Measurements from ENCODE around the gene LIMS2. TPM values are rescaled to one million over a fixed set of nuclear protein-coding genes. Genes with fewer than 3 reads are reported as not detected.

LIMS2 gene
- total and polyA plus RNA-seq, 8 donors, result 22.4 to 122 (median 27.3) TPM

DNA sequence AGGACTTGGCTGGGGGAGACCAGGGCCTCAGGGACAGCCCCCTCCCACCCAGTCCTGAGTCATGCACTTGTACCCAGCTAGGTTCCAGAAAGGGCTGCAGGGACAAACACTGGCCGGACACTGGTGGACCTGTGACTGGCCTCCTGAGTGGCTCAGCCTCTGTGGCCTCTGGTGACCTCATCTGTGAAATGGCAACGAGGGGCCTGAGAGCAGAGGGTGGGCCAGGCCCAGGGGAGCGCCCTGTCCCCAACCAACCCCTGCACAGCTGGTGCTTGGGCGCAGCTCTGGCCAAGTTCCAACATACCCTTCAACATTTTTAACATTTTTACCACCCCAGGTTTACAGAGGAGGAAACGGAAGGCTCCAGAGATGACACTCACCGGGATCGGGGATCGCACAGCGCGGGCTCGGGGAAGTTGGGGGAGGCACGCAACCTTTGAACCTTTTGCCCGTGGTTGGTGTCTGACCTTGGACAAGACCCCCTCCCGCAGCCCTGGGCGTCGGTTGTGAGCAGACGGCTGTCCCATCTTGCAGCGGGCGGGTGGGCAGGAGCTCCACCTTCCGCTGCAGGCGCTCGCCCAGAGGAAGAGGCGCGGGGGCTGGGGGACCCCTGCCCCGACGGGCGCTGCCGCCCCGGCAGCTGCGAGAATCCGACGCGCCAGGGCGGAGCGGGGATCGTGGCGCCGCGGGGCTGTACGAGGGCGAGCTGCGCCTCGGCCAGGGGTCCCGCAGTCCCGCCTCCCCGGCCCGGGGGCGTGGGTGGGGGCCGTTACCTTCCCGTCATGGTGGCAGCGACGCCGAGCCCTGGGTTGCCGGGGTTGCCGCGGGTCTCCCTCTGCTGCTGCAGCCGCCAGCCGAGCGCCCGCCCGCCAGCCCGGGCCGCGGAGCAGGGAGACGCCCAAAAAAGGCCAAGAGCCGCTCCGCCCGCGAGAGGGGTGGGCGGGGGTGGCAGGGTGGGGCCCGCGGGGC, 805 bp downstream of the LIMS2 start:
- ATAC-seq (peak; percentile 65), DNase-seq (peak in 1 of 4 donors; percentile 84)
- Histone ChIP-seq H3K4me3 (peak overlapping the region; percentile 46 to 55), H3K27me3 (peaks cover 0 to 66% of the 10 kb centered on the region in 2 donors), H3K27ac (peak overlapping the region; percentile 65 to 86), H3K36me3 (no peaks in the 10 kb centered on the region), H3K9me3 (no peaks in the 10 kb centered on the region), H3K4me1 (peaks cover 6 to 30% of the 10 kb centered on the region in 2 donors)
- intact Hi-C loops (cut with DNase I), result no loop called here
- TF ChIP-seq, protein P1, sequence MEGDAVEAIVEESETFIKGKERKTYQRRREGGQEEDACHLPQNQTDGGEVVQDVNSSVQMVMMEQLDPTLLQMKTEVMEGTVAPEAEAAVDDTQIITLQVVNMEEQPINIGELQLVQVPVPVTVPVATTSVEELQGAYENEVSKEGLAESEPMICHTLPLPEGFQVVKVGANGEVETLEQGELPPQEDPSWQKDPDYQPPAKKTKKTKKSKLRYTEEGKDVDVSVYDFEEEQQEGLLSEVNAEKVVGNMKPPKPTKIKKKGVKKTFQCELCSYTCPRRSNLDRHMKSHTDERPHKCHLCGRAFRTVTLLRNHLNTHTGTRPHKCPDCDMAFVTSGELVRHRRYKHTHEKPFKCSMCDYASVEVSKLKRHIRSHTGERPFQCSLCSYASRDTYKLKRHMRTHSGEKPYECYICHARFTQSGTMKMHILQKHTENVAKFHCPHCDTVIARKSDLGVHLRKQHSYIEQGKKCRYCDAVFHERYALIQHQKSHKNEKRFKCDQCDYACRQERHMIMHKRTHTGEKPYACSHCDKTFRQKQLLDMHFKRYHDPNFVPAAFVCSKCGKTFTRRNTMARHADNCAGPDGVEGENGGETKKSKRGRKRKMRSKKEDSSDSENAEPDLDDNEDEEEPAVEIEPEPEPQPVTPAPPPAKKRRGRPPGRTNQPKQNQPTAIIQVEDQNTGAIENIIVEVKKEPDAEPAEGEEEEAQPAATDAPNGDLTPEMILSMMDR (IDR thresholded peaks at IDR 0.05), result no peak

DNA sequence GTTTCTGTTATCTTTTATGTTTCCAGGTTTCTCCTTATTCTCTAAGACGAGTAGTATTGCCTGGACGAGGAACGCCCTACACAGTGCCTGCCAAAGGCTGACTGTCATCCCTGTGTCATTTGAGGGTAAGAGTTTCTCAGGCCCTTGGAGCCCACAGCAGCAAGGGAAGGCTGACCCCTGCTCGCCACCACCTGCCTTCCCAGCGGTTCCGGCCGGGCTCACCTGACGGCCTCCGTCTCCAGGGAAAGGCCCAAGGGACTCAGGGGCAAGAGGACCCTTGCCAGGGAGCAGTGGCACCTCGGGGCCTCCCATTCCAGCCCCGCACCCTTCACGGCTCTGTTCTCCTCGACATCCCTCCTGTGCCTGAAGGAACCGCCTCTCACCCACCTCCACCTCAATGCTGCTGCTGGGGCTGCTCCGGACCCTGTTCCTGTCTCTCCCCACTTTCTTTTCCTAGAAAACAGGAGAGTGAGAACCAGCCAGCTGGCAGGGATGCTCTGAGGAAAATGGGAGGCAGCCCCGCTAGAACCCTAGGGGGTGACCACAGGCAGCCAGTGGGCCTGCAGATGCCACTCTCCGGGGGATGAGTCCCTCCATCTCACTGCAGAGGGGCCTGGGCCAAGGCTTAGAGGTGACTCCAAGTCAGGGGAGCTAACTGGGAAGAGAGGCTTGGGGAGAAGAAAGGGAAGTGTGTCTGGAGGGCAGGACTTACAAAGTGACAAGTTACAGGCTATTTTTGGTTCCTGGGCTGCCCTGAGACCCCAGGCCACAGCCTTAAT, 1.9 kb downstream of the LIMS2 start:
- TF ChIP-seq, protein P1 (IDR thresholded peaks at IDR 0.05), result no peak
- peaks cover 0 to 66% of the 10 kb centered on the region in 2 donors for H3K27me3 ChIP-seq
- H3K36me3 ChIP-seq, result no peaks in the 10 kb centered on the region
- ATAC-seq (no peak), DNase-seq (peak in 1 of 4 donors; percentile 65)
- H3K4me1 ChIP-seq, result peaks cover 6 to 30% of the 10 kb centered on the region in 2 donors
- intact Hi-C loops (cut with DNase I), result no loop called here
- H3K27ac ChIP-seq, result peak overlapping the region; percentile 65 to 86
- H3K9me3 ChIP-seq, result no peaks in the 10 kb centered on the region
- peak overlapping the region; percentile 46 to 55 for H3K4me3 ChIP-seq

DNA sequence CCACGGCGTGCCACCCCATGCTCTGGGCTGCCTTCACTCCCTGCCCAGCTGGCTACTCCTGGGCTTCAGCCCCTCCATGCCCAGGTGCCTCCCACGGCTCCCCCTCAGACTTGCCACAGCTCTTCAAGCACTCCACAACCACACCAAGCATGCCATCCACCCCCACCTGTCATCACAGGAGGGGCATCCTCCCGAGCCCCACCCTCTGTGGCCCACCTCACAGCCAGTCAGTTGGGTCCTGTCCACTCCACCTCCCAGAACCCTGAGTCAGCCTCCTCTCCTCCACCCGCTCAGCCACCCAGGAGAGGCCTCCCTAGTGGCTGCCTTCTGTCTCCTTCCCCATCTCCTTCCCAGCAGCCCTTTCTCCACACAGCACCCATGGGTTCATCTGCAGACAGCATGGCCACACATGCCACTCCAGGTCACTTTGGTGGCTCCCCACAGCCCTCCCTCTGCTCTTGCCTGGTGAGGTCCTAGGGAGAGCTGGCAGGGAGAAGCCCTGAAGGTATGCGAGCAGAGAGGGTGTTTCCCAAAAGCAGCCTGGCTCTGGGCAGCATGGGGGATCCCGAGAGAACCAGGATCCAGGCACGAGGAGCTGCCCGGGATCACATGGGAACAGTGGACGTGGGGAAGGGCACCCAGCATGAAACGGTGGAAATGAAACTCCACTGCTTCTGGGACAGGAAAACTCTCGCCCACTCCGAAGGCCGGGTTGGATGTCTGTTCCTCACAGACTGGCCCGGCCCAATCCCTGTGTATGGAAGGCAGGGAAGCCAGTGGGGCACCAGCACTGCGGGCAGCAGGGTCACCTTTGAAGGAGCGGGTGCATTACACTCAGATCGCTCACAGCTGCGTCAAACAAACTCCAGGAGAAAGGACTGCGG, 2.7 kb downstream of the LIMS2 start:
- Histone ChIP-seq H3K36me3 (no peaks in the 10 kb centered on the region), H3K4me1 (peaks cover 6 to 30% of the 10 kb centered on the region in 2 donors), H3K4me3 (peak overlapping the region in 1 of 2 donors; percentile 55), H3K27me3 (peaks cover 0 to 62% of the 10 kb centered on the region in 2 donors), H3K9me3 (no peaks in the 10 kb centered on the region), H3K27ac (peak overlapping the region; percentile 65 to 86)
- intact Hi-C loops (cut with DNase I), result no loop called here
- TF ChIP-seq, protein P1 (IDR thresholded peaks at IDR 0.05), result no peak
- ATAC-seq (no peak), DNase-seq (peak in 1 of 4 donors; percentile 57)

GRCh38 chr2:127671557-127672302, 3.6 kb downstream of the LIMS2 start:
- Histone ChIP-seq H3K36me3 (no peaks in the 10 kb centered on the region), H3K27me3 (peaks cover 0 to 59% of the 10 kb centered on the region in 2 donors), H3K4me1 (peaks cover 6 to 27% of the 10 kb centered on the region in 2 donors), H3K27ac (peak overlapping the region in 1 of 2 donors; percentile 86), H3K4me3 (peak overlapping the region in 1 of 2 donors; percentile 55), H3K9me3 (no peaks in the 10 kb centered on the region)
- intact Hi-C loops (cut with DNase I), result no loop called here
- TF ChIP-seq, protein P1 (IDR thresholded peaks at IDR 0.05), result no peak
- ATAC-seq (no peak), DNase-seq (no peak)

Measured in left lung (tissue), 10 donors.